Endothelial cell of hepatic sinusoid (primary cell): ENCODE results near the gene CACNA1B.
"Not testable (repeated sequence)": the region's sequence is repeated elsewhere in the genome, so short reads cannot be mapped to it uniquely, and the experiment has no call there.

ENCODE experiments used
- in situ Hi-C: cut with HindIII; loops from 2 replicates; pipeline ENCODE4 v1.10.0; 2017; ENCODE audit warnings: low sequenced_read_pairs

Gene CACNA1B

DNA sequence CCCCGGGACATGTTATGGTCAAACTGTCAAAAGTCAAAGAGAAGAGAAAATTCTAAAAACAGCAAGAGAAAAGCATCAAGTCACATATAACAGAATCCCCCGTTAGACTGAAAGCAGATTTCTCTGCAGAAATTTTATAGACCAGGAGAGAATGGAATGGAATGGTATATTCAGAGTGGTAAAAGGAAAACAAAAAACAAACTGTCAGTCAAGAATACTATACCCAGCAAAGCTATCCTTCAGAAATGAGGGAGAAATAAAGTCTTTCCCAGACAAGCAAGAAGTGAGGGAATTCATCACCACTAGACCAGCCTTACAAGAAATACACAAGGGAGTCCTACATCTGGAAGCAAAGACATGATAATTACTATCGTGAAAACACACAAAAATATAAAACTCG, 208.0 kb downstream of the CACNA1B start:
- in situ Hi-C loops, result no loop called here

DNA sequence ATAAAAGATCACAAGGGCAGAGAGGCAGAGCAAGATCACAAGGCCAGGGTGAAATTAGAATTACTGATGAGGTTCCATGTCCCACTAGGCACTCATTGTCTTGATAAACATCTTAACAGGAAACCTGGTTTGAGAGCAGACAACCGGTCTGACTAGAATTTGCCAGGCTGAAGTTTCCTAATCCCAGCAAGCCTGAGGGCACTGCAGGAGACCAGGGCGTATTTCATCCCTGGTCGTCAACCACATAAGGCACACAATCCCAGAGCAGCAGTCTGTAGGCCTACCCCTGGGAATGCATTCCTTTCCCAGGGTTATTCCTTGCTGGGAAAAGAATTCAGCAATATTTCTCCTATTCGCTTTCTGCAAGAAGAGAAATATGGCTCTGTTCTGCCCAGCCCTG, 214.5 kb downstream of the CACNA1B start:
- in situ Hi-C loops, result not testable (repeated sequence)

DNA sequence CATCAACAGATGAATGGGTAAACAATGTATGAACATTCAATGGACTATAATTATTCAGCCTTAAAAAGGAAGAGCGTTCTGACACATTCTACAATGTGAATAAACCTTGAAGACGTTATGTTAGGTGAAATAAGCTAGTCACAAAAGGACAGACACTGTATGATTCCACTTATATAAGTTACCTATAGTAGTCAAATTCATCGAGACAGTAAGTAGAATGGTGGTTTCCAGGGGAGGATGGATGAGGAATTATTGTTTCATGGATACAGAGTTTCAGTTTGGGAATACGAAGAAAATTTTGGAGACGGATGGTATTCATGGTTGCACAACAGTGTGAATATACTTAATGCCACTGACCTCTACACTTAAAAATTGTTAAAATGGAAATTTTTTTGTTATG, 216.4 kb downstream of the CACNA1B start:
- in situ Hi-C loops, result no loop called here

- in situ Hi-C loops, result no loop called here
Measured at GRCh38 chr9:138095813-138096518, 218.4 kb downstream of the CACNA1B start.

DNA sequence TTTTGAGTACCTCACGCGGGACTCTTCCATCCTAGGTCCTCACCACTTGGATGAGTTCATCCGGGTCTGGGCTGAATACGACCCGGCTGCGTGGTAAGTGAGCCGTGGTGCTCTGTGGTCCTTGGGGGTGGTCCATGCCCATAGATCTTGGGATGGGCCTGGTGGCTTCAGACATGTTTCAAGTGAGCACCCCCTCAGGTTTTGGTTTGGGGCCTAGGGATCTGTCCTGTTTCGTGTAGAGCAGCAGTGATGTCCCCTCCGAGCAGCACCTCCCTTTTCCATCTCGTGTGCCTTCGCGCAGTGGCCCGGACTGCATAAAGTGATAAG, 218.9 kb downstream of the CACNA1B start:
- in situ Hi-C loops, result no loop called here

- in situ Hi-C loops, result no loop called here
Measured at GRCh38 chr9:138097501-138097991, 220.0 kb downstream of the CACNA1B start.

- in situ Hi-C loops, result no loop called here
Measured at GRCh38 chr9:138098116-138098907, 220.7 kb downstream of the CACNA1B start.

GRCh38 chr9:138098908-138099791, 221.6 kb downstream of the CACNA1B start:
- in situ Hi-C loops, result no loop called here

- in situ Hi-C loops, result loop anchor here (10.0 kb wide), 2 partner anchors 115 to 185 kb away; no protein-coding TSS in a partner anchor
Measured at GRCh38 chr9:138099803-138100598, 222.4 kb downstream of the CACNA1B start.

GRCh38 chr9:138100711-138101350, 223.2 kb downstream of the CACNA1B start:
- in situ Hi-C loops, result loop anchor here (10.0 kb wide), 2 partner anchors 116 to 186 kb away; no protein-coding TSS in a partner anchor

GRCh38 chr9:138101444-138102234, 224.1 kb downstream of the CACNA1B start:
- in situ Hi-C loops, result loop anchor here (10.0 kb wide), 2 partner anchors 117 to 187 kb away; no protein-coding TSS in a partner anchor

GRCh38 chr9:138102246-138103051, 224.9 kb downstream of the CACNA1B start:
- in situ Hi-C loops, result loop anchor here (10.0 kb wide), 2 partner anchors 118 to 188 kb away; no protein-coding TSS in a partner anchor

DNA sequence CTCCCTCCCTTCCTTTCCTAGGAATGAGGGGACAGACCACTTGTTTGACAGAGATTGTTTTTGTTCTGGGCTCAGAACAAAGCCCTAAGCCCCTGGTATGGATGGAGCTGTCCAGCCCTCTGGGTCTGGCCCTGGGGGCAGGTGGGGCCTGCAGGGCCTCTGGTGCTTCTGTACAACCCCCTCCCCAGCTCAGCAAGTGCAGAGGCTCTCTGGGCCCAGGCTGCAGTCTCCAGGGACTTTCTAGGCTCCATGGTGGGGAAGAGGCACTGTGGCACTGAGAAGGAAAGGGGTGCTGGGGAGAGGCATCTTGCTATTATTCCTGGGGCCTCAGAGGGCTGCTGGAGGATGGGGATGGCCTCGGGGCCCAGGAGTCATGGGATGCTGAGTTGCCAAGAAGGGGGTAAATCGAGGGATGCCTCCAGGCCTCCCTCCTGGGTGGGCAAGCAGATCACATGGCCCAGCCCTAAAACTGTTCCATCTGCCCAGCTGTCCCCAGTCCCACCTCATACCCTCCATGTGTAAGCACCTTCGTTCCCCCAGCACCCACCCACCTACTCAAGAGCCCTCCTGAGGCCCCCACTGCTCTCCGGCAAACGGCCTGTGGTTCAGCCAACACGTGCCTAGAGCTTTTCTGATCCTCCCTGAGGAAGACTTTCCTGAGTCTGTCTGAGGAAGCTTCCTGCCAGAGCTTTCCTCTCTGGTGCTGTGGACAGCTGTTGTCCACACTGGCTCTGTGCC, 225.7 kb downstream of the CACNA1B start:
- in situ Hi-C loops, result loop anchor here (10.0 kb wide), 2 partner anchors 118 to 188 kb away; no protein-coding TSS in a partner anchor

DNA sequence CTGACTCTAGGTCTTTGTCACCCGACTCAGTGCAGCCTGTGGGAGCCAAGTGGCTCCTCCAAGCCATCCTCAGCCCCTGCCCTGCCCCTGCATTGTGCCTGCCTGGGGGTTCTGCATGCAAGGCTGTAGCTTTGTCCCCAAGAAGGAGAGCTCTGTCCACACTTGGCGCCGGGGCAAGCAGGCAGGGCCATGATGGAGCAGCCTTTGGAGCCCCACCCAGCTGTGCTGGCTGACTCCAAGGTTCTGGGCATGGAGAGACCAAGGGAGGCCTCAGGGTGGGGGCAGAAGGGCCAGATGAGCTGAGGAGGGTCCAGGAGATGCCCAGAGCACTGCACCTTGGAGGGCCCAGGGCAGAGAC, 226.2 kb downstream of the CACNA1B start:
- in situ Hi-C loops, result loop anchor here (10.0 kb wide), 2 partner anchors 119 to 189 kb away; no protein-coding TSS in a partner anchor

GRCh38 chr9:138104251-138105122, 226.9 kb downstream of the CACNA1B start:
- in situ Hi-C loops, result loop anchor here (10.0 kb wide), 2 partner anchors 120 to 190 kb away; no protein-coding TSS in a partner anchor

DNA sequence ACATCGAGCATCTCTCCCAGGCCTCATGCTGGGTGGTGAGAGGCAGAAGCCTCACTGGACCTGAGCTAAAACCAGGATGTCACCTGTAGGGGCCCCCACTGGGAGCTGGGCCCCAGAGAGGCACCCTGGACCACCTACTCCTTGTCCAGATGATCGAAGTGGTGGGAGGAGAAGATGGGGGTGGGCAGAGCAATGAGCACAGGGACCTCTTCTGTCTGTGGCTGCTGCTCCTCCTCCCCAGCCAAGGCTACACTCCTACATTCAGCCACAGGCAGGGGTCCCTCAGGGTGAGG, 227.5 kb downstream of the CACNA1B start:
- in situ Hi-C loops, result loop anchor here (10.0 kb wide), 2 partner anchors 120 to 190 kb away; no protein-coding TSS in a partner anchor
